GM12875 (cell line): ENCODE results near the gene CCDC85C.
A peak's percentile ranks its signal among the peaks of the same experiment; 100 is the strongest.

Source experiments
- H3K4me3 ChIP-seq: one replicate; pipeline ENCODE4 v1.5.1; 2011; ENCODE audit warnings: low read depth, low read length, control low read depth
- TF ChIP-seq, protein P1 (sequence below): IDR thresholded peaks from 2 replicates; pipeline ENCODE4 v1.5.1; 2011; ENCODE audit warnings: low read depth, mild to moderate bottlenecking, control low read depth, inconsistent platforms, low read length, moderate library complexity, borderline replicate concordance; ENCODE audit not compliant: insufficient read depth

The CCDC85C gene

DNA sequence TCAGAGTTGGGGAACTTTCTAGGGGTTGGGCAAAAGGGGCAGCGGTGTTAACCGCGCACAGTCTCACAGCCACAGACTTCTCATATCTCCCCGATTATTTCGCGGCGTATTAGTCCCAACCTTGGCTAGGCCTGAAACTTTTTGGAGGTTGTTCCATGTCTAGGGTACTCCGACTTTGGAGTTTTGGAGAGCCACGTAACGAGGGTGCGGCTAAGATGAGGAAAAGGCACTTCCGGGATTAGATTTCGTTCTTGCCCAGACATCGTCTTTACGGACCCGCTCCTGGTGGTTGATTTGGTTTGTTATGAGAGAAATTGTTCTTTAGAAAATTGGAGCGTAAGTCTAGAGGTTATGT, 122.3 kb downstream of the CCDC85C start:
- H3K4me3 ChIP-seq = peak overlapping the region; percentile 85
- TF ChIP-seq, protein P1, sequence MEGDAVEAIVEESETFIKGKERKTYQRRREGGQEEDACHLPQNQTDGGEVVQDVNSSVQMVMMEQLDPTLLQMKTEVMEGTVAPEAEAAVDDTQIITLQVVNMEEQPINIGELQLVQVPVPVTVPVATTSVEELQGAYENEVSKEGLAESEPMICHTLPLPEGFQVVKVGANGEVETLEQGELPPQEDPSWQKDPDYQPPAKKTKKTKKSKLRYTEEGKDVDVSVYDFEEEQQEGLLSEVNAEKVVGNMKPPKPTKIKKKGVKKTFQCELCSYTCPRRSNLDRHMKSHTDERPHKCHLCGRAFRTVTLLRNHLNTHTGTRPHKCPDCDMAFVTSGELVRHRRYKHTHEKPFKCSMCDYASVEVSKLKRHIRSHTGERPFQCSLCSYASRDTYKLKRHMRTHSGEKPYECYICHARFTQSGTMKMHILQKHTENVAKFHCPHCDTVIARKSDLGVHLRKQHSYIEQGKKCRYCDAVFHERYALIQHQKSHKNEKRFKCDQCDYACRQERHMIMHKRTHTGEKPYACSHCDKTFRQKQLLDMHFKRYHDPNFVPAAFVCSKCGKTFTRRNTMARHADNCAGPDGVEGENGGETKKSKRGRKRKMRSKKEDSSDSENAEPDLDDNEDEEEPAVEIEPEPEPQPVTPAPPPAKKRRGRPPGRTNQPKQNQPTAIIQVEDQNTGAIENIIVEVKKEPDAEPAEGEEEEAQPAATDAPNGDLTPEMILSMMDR = no peak

DNA sequence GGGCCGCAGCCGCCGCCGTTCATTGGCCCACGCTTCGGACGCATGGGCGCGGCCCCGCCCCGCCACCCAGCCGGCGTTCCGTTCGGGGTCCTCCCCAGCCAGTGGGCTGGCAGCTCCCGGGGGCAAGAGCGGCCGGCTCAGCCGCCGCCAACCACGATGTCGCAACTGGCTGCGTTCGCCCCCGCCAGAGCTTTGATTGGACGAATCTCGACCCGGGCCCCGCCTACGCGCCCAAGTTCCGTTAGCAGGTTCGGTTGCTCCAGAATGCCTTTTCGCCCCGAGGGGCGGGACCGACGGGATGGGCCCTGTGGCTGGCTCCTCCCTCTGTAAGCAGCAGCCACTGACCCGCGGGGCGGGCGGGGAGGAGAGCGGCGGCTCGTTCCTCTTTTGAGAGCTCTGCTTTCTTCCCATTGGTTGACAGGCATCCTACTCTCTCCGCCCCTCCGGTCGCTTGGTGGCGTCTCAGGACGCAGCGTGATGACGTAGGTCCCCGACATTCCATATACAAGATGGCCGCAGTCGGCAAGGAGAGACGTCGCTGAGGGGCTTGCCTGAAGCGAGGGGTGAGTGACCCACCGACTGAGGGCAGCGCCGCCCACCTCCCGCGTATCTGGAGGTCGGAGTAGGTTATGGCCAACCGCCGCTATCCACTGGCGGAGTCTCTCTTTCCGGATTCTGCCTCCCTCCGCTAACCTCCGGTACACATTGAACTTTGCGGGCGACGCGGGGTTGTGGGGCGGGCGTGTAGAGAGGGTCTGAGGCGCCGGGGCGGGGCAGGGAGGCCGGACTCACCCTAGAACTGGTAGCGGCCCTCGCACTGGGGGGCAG, 122.9 kb downstream of the CCDC85C start, which contains the start of gene CCNK:
CCNK (plus strand) TSS at position 493 of the 828 bp plus-strand sequence. CDS start 11,269 bp downstream, outside the sequence.
- H3K4me3 ChIP-seq = peak within 1 kb of the TSS; percentile 85
- TF ChIP-seq, protein P1 = no peak

DNA sequence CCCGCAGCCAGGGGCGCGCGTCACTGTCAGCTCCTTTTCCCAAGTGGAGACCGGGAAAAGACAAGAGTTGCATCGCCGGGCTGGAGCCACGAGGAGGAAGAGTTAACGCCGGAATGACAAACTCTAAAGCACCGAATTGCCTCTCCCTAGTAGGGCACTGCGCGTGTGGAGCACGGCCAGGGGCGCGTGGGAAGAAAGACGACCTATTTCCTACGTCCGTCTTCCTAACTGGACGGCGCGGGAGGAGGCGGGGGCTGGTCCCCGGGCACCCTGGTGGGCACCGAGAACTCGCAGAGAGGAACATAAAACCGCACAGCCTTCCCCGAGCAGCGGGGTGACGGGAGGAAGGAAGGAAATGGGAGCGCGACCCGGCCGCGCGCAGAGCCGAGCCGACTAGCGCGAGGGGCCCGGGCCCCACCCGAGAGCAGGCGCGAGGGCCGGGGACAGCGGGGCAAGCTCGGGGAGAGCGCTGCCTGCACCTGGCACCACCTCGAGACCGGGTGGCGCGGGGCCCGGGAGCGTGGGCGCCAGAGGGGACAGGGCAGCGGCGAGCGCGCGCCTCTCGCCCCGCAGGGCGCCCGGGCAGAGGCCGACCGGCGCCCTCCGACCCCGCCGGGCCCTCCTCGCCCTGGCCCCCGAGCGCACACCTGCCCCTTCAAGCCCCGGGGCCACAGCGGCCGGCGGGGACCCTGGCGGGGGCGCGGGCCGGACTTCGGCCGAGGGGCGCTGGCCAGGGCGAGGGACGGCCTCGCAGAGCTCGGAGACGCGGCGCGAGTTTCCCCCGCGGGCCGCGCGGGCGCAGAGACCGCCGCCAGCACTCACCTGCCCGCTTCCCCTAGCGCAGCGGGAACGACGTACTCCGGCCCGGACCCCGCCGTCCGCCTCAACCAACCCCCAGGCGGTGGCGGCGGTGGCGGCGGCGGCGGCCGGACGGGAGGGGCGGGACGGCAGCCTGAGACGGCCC, 123.8 kb downstream of the CCDC85C start, which contains the start of gene SETD3:
SETD3 (minus strand) TSS at position 954 of the 964 bp plus-strand sequence. CDS start 15,054 bp downstream, outside the sequence.
- TF ChIP-seq, protein P1 = no peak
- peak within 1 kb of the TSS; percentile 85 for H3K4me3 ChIP-seq

DNA sequence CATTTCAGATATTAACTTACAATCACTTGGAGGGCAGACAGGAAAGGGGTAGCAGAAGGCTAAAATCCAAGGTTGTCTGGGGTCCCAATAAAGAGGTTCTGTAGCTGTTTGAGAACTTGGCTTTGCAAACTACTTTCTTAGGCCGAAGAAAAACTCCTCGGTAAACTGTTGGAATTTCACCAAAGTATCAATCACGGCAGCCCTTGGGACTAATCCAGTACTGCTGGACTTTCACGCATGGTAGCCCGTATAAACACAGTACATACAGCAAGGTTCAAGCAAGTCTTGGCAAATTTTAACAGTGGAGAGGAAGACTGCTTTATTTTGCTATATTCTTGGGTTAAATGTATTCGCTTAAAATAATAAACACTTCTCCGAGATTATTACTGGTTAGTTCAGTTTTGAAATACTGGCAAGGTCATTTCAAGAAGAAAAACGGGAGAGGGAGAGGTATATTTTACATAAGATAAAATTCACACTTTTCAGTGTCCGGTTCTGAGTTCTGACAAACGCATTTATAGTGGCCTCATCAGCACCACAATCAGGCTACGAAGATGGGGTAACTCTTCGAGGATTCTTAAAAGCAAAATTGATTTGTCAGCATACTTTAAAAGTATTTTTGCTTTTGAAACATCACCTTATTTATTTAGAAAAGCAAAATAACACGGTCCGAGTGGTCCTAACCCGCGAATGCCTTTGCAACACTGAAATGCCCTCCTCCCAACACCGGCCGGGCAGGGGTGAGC, 124.7 kb downstream of the CCDC85C start:
- H3K4me3 ChIP-seq = peak overlapping the region; percentile 83
- TF ChIP-seq, protein P1 = no peak

DNA sequence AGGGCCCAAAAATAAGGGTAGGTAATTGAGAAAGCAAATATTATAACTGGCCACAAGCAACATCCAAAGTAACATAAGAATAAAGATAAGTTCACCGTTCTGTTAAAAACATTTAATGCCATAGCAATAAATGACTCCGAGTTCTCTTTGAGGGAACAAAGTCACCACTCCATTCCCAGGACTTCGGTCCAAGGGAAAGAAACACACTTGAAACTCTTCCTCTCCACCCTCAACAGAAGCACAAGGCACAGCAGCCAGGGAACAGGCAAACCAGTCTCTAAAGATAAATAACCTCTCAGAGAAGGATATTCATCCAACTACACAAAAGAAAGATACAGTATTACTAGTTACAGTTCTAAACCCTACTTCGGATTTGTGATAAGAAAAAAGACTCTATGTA, 125.9 kb downstream of the CCDC85C start:
- no peak overlapping the region for H3K4me3 ChIP-seq
- TF ChIP-seq, protein P1 = no peak

DNA sequence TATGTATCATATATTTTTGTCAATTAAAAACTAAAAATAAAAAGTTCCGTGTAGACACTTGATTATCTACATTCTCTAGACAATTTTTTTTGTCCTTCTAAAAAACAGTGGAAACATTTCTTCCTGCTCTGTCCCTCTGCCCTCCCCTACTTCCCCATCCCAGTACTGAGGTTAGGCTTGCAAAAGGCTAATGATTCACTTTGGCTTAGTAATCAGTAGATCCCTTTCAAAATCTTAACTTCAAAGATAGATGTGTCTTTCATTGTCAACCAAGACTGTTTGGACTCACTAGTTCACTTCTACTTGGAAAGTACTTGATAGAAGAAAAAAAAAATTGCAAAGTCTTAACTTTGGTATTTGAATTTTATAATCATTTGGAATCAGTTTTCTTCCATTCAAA, 127.1 kb downstream of the CCDC85C start:
- no peak overlapping the region for H3K4me3 ChIP-seq
- TF ChIP-seq, protein P1 = no peak
